PFSK-1 (cell line): ENCODE data around the gene PRKN.

ENCODE experiments used
- POLR2AphosphoS5 ChIP-seq: IDR thresholded peaks from 2 replicates; pipeline ENCODE4 v1.6.1; 2012; ENCODE audit warnings: low read depth, mild to moderate bottlenecking, control low read depth, low read length, moderate library complexity
- SIN3A ChIP-seq: IDR thresholded peaks from 2 replicates; pipeline ENCODE4 v1.6.1; 2012; ENCODE audit warnings: mild to moderate bottlenecking, low read length, moderate library complexity, borderline replicate concordance; ENCODE audit not compliant: insufficient read depth
- TF ChIP-seq, protein P1 (sequence below), 2 experiments: IDR thresholded peaks; 2 replicates each; pipeline versions ENCODE4 v1.6.1 to v1.8.0; 2011 to 2012; ENCODE audit warnings: low read depth in 2 of 2, low read length in 2 of 2, control low read depth in 1 of 2, inconsistent platforms in 1 of 2, mild to moderate bottlenecking in 1 of 2, moderate library complexity in 1 of 2; ENCODE audit not compliant: insufficient read depth in 1 of 2

DNA sequence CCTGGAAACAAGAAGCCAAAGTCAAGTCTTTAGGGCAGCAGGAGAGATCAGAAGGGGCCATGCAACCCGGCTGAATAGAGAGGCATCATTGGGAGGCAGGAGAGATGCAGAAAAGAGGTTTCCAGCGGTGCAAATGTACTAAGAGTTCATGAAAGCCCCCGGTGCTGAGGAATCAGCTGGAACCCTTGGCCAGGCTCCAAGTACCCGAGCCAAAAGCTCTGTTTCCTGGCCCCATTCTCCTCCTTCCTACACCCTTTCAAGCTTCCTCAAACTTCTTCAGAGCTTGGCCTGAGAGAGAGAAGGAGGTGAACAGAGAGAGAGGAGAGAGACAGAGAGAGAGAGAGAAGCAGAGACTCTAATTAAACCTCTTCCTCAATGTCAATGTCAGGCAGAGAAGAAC lies 433.5 kb downstream of the PRKN start:
- TF ChIP-seq, protein P1, sequence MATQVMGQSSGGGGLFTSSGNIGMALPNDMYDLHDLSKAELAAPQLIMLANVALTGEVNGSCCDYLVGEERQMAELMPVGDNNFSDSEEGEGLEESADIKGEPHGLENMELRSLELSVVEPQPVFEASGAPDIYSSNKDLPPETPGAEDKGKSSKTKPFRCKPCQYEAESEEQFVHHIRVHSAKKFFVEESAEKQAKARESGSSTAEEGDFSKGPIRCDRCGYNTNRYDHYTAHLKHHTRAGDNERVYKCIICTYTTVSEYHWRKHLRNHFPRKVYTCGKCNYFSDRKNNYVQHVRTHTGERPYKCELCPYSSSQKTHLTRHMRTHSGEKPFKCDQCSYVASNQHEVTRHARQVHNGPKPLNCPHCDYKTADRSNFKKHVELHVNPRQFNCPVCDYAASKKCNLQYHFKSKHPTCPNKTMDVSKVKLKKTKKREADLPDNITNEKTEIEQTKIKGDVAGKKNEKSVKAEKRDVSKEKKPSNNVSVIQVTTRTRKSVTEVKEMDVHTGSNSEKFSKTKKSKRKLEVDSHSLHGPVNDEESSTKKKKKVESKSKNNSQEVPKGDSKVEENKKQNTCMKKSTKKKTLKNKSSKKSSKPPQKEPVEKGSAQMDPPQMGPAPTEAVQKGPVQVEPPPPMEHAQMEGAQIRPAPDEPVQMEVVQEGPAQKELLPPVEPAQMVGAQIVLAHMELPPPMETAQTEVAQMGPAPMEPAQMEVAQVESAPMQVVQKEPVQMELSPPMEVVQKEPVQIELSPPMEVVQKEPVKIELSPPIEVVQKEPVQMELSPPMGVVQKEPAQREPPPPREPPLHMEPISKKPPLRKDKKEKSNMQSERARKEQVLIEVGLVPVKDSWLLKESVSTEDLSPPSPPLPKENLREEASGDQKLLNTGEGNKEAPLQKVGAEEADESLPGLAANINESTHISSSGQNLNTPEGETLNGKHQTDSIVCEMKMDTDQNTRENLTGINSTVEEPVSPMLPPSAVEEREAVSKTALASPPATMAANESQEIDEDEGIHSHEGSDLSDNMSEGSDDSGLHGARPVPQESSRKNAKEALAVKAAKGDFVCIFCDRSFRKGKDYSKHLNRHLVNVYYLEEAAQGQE (IDR thresholded peaks at IDR 0.05; ENCODE audit: insufficient read depth in 1 of 2, low read depth in 2 of 2, low read length in 2 of 2), result no peak
- TF ChIP-seq POLR2AphosphoS5, result no peak
- TF ChIP-seq SIN3A, result no peak
